Right lobe of liver (tissue), 6 donors: ENCODE results near the gene C1orf122. TPM values are rescaled to one million over a fixed set of nuclear protein-coding genes. Genes with fewer than 3 reads are reported as not detected.

Experiments used
- ATAC-seq, 4 donors: fragments of 200-7000 bp; cut with Tn5 transposase; one replicate each; pipeline ENCODE4 v1.9.1; 2020; ENCODE audit warnings: mild to moderate bottlenecking in 4 of 4, moderate library complexity in 4 of 4
- DNase-seq, 3 donors: peaks; one replicate each; pipeline ENCODE4 v3.0.0-alpha.2; 2020
- H3K27ac ChIP-seq, 3 donors: fragments of 200-600 bp; one replicate each; pipeline ENCODE4 v1.8.0; 2022
- H3K27me3 ChIP-seq, 2 donors: fragments of 200-600 bp; one replicate each; pipeline ENCODE4 v1.8.0; 2022
- H3K36me3 ChIP-seq, 4 donors: fragments of 200-600 bp; sonication (generic) in 1 of 4; one replicate each; pipeline versions ENCODE4 v1.5.1 to v1.8.0; 2017 to 2022; ENCODE audit warnings: control low read depth in 1 of 4
- H3K4me1 ChIP-seq, 4 donors: fragments of 200-600 bp; sonication (generic) in 1 of 4; one replicate each; pipeline versions ENCODE4 v1.5.1 to v1.8.0; 2017 to 2022; ENCODE audit warnings: control low read depth in 1 of 4
- H3K4me3 ChIP-seq, 3 donors: fragments of 200-600 bp; one replicate each; pipeline ENCODE4 v1.8.0; 2022
- H3K9me3 ChIP-seq, 4 donors: fragments of 200-600 bp; sonication (generic) in 1 of 4; one replicate each; pipeline versions ENCODE4 v1.5.1 to v1.8.0; 2017 to 2022; ENCODE audit warnings: control low read depth in 1 of 4
- CTCF ChIP-seq, 4 donors: fragments of 200-600 bp in 3 of 4; fragments of 450-650 bp in 1 of 4; IDR thresholded peaks; one replicate each; pipeline versions ENCODE4 v1.5.1 to v1.8.0; 2016 to 2022; ENCODE audit warnings: antibody characterized with exemption in 4 of 4, mild to moderate bottlenecking in 2 of 4
- POLR2A ChIP-seq: fragments of 450-650 bp; IDR thresholded peaks from one replicate; pipeline ENCODE4 v1.6.1; 2017; ENCODE audit warnings: antibody characterized with exemption, mild to moderate bottlenecking
- WGBS: methylation state at CpG from one replicate; pipeline ENCODE4 v1.1.6; 2018; ENCODE audit warnings: low coverage, low lambda C conversion rate; ENCODE audit not compliant: insufficient coverage; ENCODE audit errors: missing lambda C conversion rate; 5-methylcytosine and 5-hydroxymethylcytosine counted together
- intact Hi-C, 2 donors: fragments of 100-400 bp; cut with DNase I; formaldehyde crosslinking; loops; one replicate each; pipeline versions ENCODE4 v1.11.2 to v1.14.1; 2022
- long read RNA-seq: library from polyadenylated mRNA; unstranded; transcript quantifications from one replicate; pipeline ENCODE4 v2.0.0, GENCODE V29; 2019
- total RNA-seq, 6 experiments: library from RNA; depleted of rRNA in 2 of 6; stranded (reverse); fragments of >200 nt in 2 of 6; fragmentation: NEBNext Ultra II Directional in 3 of 6; extraction: Animal tissue kit (Norgen Biotek cat#: 25700) in 3 of 6; gene quantifications; one replicate each; pipeline versions ENCODE4 v1.1.0 to v1.2.4, GENCODE V29; 2016 to 2023
- donor health status: DM: no; HTN: yes; CAD: no.
- donor health status: DM: no; HTN: no; CAD: no.
- donor health status: DM: no; HTN: no; CAD: no.
- donor health status: DM: no; HTN: yes; CAD: no.
- donor health status: DM: no; HTN: yes; CAD: no.

The C1orf122 gene
- 10 to 100 TPM; 23.0 to 61.7 (median 27.9) TPM for total RNA-seq
- long read RNA-seq, transcript C1orf122-202 (2 exons, 2,229 nt): major isoform, 6 of 6 reads
- long read RNA-seq, partial matches to known transcripts: 0 of 6 reads
- long read RNA-seq, other reads (novel, unspliced or antisense): 0 of 6 reads

GRCh38 chr1:37807555-37808368 is at the start of gene C1orf122, which contains the start of gene YRDC:
Gene C1orf122 (plus strand): TSS chr1:37807790. CDS start chr1:37808405, 615 bp downstream.
Gene YRDC (minus strand): TSS chr1:37808208. CDS start chr1:37808180, 28 bp downstream.
- Histone ChIP-seq H3K27ac (peak within 1 kb of the TSS; percentile 75 to 90 (median 87)), H3K36me3 (peaks cover 11 to 41% (median 25%) of the 10 kb centered on the region in 4 donors), H3K4me1 (peaks cover 0 to 20% (median 7%) of the 10 kb centered on the region in 4 donors), H3K27me3 (no peaks in the 10 kb centered on the region), H3K9me3 (no peaks in the 10 kb centered on the region), H3K4me3 (peak within 1 kb of the TSS; percentile 87 to 95 (median 92))
- ATAC-seq: peak; percentile 88 to 92 (median 90)
- intact Hi-C loops: no loop called here
- WGBS: 0% methylated on average over 23 of the region's 95 CpGs
- peak; percentile 96 to 97 (median 96) for DNase-seq
- TF ChIP-seq POLR2A (peak; percentile 85), CTCF (IDR thresholded peaks at IDR 0.05) (no peak)

- TF ChIP-seq CTCF (IDR thresholded peaks at IDR 0.05) (no peak), POLR2A (no peak)
- no peaks in the 10 kb centered on the region for H3K36me3 ChIP-seq
- no peak overlapping the region for H3K27ac ChIP-seq
- H3K4me1 ChIP-seq: no peaks in the 10 kb centered on the region
- DNase-seq: peak in 1 of 3 donors; percentile 0
- H3K9me3 ChIP-seq: no peaks in the 10 kb centered on the region
- WGBS: 46% methylated on average over 2 of the region's 2 CpGs
- H3K4me3 ChIP-seq: no peak overlapping the region
- H3K27me3 ChIP-seq: peaks cover 0 to 10% of the 10 kb centered on the region in 2 donors
- ATAC-seq: no peak
- intact Hi-C loops: no loop called here
These were observed 48.1 kb upstream of the C1orf122 start for GRCh38 chr1:37759451-37759850.

DNA sequence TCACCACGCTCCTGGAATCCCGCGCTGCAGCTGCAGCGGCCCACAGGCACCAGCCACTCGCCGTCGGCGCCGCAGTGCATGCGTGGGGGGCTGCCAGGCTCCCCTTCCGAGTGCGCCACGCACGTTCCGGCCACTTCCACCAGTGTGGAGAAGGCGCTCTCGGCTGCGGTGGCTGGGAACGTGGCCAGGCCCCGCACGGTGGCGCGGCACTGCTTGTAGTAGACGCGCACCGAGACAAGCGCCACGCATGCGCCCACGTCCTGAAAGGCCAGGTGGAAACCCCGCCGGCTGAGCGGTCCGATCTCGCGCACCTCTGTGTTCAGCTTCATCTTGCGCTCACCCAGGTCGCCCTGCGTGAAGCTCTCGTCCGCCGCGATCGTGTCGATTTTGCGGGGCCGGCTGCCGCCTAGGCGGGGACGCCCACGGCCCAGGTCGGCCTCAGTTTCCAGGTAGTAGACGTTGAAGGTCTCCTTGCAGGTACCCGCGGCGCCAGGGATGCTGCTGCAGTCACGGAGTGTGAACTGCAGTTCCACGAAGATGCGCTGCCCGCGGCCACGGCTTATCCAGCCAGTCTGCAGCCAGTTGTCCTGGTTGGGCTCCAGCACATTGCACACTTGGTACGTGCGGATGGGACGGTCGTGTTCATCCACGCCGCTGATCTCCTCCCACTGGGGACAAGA is 46.0 kb upstream of the C1orf122 start:
- Histone ChIP-seq H3K9me3 (no peaks in the 10 kb centered on the region), H3K4me1 (no peaks in the 10 kb centered on the region), H3K4me3 (no peak overlapping the region), H3K27me3 (peaks cover 0 to 19% of the 10 kb centered on the region in 2 donors), H3K36me3 (no peaks in the 10 kb centered on the region), H3K27ac (no peak overlapping the region)
- no peak for ATAC-seq
- intact Hi-C loops: no loop called here
- WGBS: 43% methylated on average over 19 of the region's 68 CpGs
- DNase-seq: peak in 1 of 3 donors; percentile 39
- no peak for TF ChIP-seq CTCF (IDR thresholded peaks at IDR 0.05)
- TF ChIP-seq POLR2A: no peak

- intact Hi-C loops: no loop called here
- DNase-seq (peak in 1 of 3 donors; percentile 3), ATAC-seq (no peak)
- Histone ChIP-seq H3K27ac (no peak overlapping the region), H3K9me3 (no peaks in the 10 kb centered on the region), H3K4me1 (no peaks in the 10 kb centered on the region), H3K36me3 (no peaks in the 10 kb centered on the region), H3K27me3 (peaks cover 0 to 19% of the 10 kb centered on the region in 2 donors), H3K4me3 (no peak overlapping the region)
- WGBS: 20% methylated on average over 2 of the region's 2 CpGs
- TF ChIP-seq CTCF (IDR thresholded peaks at IDR 0.05) (no peak), POLR2A (no peak)
These were observed 45.1 kb upstream of the C1orf122 start for GRCh38 chr1:37762516-37762915.
